NB4 (cell line): ENCODE measurements around the gene CFAP97D1.

Experiments used
- DNase-seq: peaks from one replicate; pipeline ENCODE4 v3.0.0; 2010; ENCODE audit warnings: low read depth
- H3K4me3 ChIP-seq: one replicate; pipeline ENCODE4 v1.5.1; 2011; ENCODE audit warnings: mild to moderate bottlenecking, low read depth, low read length, moderate library complexity
- CTCF ChIP-seq: IDR thresholded peaks from one replicate; pipeline ENCODE4 v1.5.1; 2012; ENCODE audit warnings: low read depth, low read length
- MAX ChIP-seq: IDR thresholded peaks from 2 replicates; pipeline ENCODE4 v1.6.1; 2011; ENCODE audit warnings: low read depth, low read length
- MYC ChIP-seq: IDR thresholded peaks from 2 replicates; pipeline ENCODE4 v1.6.1; 2011; ENCODE audit warnings: low read depth, low read length
- POLR2A ChIP-seq: IDR thresholded peaks from 2 replicates; pipeline ENCODE4 v1.6.1; 2011; ENCODE audit warnings: mild to moderate bottlenecking; ENCODE audit not compliant: insufficient read length; ENCODE audit errors: extremely low read depth

CFAP97D1 gene

GRCh38 chr17:43769426-43769825, 10.8 kb upstream of the CFAP97D1 start:
- DNase-seq, result no peak
- no peak for TF ChIP-seq POLR2A
- TF ChIP-seq MAX, result no peak
- no peak for TF ChIP-seq MYC
- no peak for TF ChIP-seq CTCF
- H3K4me3 ChIP-seq, result no peak overlapping the region

GRCh38 chr17:43769859-43770258, 10.4 kb upstream of the CFAP97D1 start:
- no peak for TF ChIP-seq MYC
- DNase-seq, result no peak
- no peak overlapping the region for H3K4me3 ChIP-seq

- no peak for TF ChIP-seq POLR2A
- no peak for TF ChIP-seq CTCF
- TF ChIP-seq MYC, result no peak
- no peak for TF ChIP-seq MAX
- DNase-seq, result no peak
- no peak overlapping the region for H3K4me3 ChIP-seq
These were observed 9.3 kb upstream of the CFAP97D1 start for GRCh38 chr17:43770957-43771356.

- DNase-seq, result no peak
- TF ChIP-seq POLR2A, result no peak
- no peak overlapping the region for H3K4me3 ChIP-seq
These were observed 8.8 kb upstream of the CFAP97D1 start for GRCh38 chr17:43771463-43771862.

GRCh38 chr17:43772877-43773648, 7.2 kb upstream of the CFAP97D1 start:
- H3K4me3 ChIP-seq, result no peak overlapping the region
- peak; percentile 97 for DNase-seq
- no peak for TF ChIP-seq MAX
- TF ChIP-seq POLR2A, result no peak
- no peak for TF ChIP-seq CTCF
- TF ChIP-seq MYC, result no peak; the same call in 1 of the 2 replicates

GRCh38 chr17:43774304-43775250, 5.7 kb upstream of the CFAP97D1 start:
- no peak for DNase-seq
- no peak overlapping the region for H3K4me3 ChIP-seq
- TF ChIP-seq CTCF (no peak), MAX (no peak)
